HG03060 (cell line): Measurements from ENCODE around the gene CHST8.
"Not testable (repeated sequence)": the region's sequence is repeated elsewhere in the genome, so short reads cannot be mapped to it uniquely, and the experiment has no call there.

Source experiments
- ATAC-seq: cut with Tn5 transposase; IDR thresholded peaks from one replicate; pipeline ENCODE4 v1.9.1; 2021; ENCODE audit warnings: low read depth, moderate number of reproducible peaks; ENCODE audit not compliant: unreplicated experiment

Gene CHST8

DNA sequence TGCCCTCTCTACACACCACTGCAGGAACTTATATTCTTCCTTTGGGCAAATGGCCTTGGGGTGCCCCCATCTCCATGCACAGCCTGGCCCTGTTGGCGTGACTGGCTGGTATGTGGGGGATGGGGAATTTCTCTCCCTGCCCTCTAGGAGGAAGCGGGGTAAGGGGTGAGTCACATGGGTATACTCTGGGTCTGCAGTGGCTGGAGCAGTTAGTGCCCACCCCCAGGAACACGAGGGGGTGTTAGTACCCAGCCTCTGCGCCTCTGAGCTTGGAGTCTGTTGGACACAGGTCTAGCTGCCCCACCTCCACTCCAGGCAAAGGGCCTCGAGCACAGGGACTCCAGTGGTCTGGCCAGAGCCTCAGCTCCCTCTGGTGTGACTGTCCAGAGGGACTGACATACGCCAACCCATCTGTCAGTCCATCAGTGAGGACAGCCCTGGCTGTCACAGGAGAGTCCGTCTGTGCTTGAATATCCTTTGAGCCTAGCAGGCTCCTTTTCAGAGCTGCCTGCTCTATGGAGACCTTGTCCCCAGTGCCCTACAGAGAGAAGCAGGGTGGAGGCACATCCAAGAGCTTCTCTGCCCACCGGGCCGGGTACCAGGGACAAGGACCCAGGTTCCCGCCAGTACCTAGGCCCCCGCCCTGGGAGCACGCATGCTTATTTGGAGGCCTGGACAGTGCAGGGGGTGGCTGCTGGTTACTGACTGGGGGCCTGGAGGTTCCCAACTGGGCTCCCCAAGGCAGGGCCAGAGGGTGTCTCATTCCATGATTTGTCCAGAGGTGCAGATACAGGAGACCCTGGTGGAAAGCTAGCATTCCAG lies 66.6 kb downstream of the CHST8 start:
- ATAC-seq, result no peak

DNA sequence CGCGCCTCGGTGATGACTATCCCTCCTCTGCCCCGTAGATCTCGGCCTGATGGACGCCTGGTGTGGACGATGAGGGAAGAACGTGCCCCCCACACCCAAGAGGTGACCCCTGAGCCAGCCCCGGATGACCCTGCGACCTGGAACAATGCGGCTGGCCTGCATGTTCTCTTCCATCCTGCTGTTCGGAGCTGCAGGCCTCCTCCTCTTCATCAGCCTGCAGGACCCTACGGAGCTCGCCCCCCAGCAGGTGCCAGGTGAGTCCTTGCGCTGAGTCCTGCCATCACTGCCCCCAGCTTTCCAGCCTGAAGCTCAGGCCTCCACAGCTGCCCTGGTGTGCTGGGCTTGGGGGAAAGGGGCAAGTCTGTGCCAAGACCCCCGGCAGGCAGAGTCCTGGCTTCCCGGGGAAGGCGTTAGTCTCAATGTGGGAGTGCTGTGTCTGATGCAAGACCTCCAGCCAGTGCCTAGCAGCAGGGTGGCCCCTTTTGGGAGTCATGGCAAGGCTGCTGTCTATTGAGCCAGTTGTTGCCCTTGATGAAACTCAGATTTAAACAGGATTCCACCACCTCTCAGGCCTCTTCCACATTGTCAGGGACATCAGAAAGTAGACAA lies 67.5 kb downstream of the CHST8 start:
- ATAC-seq, result no peak

DNA sequence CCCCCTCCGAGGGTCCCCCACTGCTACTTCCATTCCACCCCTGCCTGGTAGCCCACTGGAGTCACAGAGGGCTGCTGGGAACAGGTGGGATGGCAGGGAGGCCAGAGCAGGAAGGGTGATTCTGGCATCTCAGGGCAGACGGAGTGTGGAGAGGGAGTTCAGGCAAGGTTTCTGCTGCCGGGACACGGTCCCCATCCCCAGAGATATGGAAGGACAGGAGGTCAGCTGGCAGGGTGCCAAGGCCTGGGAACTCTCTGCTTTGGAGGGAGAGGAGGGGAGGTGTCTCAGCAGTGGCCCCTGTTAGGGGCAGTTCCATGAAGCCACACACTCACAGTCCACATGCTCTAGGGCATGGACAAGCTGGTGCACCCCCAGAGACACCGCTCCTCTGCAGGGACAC lies 68.1 kb downstream of the CHST8 start:
- ATAC-seq, result no peak

DNA sequence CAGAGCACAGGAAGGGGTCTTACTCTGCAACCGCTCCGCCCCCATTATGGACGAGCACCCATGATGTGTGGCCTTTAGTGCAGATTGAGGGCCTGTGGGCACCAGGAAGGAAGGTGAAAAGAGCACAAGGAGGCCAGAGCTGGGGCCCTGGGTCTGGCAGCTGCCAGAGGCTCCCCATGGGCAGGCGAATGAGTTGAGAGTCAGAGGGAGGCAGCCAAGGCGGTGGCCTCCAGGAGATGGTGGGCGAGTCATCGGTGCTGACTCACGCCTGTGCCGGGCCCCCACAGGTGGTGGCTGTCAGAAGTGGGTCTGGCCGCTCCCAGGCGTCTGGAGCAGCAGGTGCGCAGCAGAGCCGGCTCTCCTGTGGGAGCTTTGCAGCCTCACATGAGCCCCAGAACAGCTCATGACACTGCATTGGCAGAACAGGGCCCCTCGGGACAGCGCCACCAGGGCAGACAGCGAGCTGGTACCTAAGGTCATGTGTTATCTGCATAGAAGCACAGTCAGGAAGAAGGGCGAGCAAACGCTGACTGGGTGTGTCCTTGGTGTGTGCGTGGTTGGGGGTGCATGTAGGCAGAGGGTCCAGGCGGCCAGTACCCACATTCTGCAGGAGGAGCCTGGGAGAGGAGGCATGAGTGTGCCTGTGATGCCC lies 68.8 kb downstream of the CHST8 start:
- no peak for ATAC-seq

DNA sequence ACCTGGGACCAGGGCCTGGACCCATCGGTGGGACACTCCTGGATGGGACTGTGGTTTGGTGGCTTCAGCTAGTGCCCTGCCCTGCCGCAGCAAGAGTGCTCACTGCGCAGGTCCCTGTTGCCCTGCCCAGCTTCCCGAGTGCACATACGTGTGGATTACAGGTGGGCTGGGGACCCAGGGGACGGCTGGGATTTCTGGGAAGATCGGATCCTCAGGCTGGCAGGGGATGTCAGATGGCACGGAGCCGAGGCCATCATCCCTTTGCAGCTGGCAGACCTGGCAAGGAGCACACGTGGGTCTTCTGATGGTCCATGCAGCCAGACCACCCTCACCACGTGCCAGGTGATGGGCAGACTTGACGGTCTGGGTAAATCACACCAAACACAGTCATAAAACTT lies 69.3 kb downstream of the CHST8 start:
- no peak for ATAC-seq

DNA sequence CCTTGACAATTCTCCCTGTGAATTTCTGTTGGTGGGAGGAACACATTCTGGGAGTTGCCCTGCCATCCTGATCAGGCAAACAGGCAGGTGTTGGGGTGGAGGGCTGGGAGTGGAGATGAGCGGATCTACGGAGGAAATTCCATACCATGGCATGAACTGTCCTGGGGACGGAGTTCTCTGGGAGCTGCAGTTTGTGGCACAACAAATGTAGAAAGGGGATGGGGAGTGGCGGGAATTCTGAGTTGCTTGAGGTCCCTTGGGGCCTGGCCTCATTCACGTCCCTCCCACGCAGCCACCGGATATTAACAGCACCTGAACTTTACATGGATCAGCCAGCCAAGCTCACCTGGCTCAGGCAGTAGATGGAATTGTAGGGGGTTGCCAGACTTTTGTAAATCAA lies 70.0 kb downstream of the CHST8 start:
- ATAC-seq, result no peak

DNA sequence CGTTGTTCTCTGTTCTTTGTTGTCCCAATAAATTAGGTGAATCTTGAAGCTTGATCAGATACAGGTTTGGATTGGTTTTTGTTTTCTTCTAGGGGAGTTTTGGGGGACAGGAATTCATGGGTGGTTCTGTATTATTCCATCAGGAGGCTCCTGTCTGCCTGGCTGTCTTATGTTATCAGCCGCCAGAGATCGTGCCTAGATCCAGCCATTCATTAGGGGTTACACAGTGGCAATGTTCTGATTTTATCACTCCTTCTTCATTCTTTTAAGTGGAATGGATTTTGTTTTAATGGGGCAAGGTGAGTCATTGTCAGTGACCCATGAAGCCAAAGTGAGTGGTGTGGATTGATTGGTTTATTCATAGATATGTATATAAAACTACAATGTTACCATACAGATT lies 71.9 kb downstream of the CHST8 start:
- ATAC-seq, result no peak

DNA sequence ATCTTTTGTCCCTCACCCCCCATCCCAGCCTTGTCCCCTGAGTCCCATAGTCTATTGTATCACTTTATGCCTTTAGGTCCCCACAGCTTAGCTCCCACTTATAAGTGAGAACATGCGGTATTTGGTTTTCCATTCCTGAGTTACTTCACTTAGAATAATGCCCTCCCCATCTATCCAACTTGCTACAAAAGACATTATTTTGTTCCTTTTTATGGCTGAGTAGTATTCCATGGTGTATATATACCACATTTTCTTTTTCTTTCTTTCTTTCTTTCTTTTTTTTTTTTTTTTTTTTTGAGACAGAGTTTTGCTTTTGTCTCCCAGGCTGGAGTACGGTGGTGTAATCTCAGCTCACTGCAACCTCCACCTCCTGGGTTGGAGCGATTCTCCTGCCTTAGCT lies 73.8 kb downstream of the CHST8 start:
- not testable (repeated sequence) for ATAC-seq

DNA sequence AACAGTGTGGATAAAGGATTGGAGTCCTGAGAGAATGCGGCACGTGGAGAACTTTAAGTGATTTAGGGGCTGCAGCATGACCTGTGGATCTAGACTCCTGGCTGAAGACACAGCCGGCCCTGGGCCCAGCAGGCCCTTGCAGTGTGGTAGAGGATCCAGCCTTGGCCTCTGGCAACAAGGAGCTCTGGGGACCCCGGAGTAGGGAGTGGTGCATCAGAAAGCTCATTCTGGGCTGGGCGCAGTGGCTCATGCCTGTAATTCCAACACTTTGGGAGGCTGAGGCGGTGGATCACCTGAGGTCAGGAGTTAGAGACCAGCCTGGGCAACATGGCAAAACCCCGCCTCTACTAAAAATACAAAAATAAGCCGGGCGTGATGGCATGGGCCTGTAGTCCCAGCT lies 76.0 kb downstream of the CHST8 start:
- ATAC-seq, result no peak

DNA sequence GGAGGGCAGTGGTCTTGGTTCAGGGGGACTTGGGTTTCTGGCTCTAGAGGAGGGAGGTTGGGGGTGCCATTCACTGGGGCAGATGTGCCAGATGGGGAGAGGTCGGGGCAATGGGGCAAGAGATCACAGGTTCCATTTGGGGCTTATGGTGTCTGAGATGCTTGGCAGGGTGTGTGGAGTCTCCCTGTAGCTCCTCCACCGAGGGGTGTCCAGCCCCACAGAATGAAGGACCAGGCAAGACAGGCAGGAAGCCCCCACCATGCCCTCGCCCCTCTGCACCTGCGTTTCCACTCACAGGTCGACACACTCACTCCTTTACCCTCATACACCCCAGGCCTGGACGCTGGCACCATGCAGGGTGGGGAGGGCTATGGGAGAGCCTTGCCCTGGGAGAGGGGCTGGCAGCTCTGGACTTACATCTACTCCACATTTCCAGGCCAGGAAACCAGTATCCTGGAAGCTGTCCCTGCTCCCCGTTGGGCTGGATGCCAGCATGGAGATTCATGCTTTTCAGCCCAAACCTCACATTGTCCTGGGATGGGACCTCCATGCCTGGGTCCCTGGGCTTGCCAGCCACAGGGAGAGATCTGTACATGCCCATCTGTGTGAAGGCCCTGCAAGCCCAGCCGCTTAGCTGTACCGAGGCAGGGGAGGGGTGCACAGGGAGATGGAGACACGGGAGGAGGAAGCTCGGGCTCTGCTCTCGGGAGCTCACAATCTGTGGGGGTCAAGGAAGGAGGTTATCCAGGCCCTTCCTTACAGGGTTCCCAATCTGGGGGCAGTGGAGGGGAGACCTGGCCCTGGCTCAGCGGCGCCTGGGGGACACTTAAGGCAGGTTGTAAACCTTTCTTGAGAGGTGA lies 77.1 kb downstream of the CHST8 start:
- ATAC-seq, result no peak

DNA sequence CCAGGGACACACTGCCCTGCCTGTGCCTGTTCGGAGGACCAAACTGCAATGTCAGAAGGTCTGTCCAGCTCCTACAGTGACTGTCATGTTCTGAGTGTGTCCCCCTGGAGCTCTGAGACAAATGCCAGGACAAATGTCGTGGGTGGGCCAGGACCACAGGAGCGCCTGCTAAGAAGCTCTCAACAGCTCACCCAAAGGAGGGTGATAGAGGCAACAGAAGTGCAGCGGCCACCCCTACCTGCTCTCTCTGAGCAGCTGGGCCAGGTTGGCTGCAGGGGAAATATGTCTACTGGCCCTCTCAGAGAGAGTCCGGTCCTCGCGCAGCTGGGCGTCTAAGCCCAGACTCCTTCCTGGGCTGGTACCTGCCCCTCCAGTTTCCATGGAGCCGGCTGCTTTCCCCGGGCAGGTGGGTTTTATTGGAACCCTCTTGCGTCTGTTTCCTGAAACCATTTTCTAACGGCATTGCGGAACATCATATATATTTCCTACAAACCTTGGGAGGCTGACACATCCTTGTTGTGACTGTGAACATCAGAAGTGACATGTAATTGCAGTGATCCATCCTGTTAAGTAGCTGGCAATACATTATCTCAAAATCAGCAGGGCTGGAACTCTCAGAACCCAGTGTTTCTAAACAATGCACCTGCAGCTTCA lies 78.1 kb downstream of the CHST8 start:
- ATAC-seq, result no peak

DNA sequence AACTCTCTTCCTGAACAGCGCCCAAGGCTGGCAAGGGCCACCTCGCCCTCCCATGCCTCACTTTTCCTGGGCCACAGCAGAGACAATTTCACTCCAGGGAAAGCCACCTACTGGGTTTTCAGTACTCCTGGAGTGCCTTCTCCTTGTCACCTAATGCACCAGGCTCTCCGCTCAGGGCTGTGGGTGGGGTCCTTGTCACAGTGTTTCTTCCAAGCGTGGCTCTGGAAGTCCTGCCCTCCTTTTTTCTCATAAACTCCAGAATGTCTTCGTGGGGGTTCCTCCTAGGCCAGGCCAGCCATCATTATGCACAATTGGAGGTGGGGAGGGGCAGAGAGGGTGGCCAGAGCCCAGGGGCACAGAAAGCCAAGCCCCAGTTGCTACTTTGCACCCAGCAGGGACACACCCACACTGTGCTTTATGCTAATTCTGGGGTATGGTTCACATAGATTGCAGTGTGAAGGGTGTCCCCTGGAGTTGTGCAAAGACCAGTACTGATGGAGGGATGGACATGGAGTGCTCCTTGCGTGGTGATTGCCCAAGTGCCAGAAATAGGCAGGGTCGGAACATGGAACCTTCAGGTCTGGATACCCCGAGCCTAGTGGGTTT lies 78.8 kb downstream of the CHST8 start:
- ATAC-seq, result no peak

DNA sequence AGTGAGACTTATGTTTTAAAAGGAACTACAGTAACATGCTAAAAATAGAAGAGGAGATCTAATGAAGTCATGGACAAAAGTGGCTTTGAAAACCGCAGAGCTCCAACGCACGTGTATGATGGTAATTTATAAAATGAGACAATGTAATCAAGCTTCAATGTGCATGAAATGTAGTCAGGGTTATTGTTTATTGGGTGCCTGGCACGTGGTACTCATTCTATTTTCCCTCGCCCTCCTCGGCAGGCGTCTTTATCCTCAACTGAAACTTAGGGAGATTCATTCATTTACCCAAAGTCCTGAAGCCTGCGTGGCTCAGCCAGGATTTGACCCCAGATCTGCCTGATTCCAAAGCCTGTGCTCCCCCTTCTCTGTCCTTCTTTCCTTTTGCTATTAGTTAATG lies 79.8 kb downstream of the CHST8 start:
- no peak for ATAC-seq

DNA sequence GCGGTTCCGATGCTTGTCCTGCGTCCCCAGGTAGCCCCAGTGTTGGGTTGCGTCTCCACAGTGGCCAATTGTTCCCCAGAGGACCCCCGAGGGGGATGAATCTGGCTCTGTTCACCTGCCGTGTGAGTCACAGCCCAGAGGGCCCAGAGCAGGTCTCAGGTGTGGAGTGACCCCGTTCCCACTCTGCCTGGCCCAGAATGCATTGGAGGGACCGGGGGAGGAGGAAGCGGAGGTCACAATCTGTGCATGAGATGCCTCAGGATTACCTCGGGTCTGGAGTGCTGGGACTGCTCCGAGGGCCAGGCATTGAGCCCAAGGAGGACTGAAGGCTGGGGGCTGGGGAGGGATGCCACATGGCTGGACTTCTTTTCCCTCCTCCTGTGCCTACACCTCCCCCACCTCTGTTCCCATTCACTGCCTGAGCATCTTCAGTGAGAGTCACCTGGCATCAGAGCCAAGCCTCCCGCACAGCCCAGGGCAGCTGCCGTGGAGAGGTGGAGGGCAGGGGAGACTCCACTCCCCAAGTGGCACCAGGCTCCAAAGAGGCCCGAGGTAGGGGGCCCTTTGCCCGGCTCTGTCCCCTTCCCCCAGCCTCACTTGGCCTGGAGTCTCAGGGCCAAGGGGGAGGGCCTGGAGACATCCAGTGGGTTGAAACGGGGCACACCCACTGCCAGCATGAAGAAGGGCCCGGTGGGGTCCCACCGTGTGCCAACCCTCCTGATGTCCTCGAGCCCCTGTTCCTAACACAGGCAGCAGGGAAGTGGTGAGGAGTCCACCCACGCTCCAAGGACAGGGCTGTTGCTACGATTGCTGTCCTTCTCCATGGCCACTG lies 81.1 kb downstream of the CHST8 start:
- no peak for ATAC-seq

DNA sequence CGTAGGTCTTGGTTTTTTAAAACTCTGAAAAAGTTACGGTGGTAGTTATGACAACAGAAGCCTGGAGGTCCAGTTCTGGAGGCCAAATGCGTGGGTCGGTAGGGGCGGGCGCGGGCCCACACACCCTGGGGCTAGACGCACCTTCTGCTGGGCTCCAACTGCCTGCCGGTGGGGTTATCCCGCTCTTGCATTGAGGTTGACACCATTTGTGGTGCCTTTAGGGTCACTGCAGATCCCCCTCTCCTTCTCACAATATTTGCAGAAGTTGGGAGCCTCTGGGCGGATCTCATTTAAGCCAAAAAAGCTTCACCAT lies 81.6 kb downstream of the CHST8 start:
- ATAC-seq, result no peak

DNA sequence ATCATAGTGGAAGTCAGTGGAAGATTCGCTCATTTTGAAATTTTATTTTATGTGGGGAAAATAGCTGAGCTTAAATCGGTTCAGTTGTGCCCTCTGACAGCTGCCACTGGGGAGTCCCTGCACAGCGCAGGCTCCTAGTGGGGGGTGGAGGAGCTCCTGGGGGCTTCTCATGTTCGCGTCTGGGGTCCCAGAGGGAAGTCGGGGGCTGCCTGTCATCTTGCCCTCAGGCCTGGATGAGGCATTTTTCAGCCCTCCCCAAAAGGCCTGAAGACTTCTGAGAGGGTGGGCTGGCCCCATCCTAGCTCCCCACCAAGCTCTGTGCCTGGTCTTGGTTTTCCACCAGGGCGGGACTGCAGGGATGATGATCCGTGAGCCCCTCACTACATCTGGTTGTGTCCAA lies 82.1 kb downstream of the CHST8 start:
- no peak for ATAC-seq

DNA sequence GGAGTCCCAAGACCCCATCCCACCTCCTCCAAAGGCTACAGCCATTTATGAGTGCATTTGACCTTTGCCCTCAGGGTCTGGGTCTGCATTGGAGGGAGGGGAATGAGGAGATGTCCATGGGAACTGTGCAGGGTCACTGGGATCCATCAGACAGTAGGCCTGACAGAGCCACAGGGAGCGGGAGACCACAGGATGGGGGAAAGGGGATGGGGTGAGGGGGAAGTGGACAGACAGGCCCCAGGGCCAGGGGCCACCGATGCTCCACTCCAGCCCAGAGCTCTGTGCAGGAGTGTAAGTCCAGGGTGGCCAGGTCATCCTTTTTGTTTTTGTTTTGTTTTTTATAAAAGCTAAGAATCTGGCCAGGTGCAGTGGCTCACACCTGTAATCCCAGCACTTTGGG lies 82.5 kb downstream of the CHST8 start:
- ATAC-seq, result no peak

DNA sequence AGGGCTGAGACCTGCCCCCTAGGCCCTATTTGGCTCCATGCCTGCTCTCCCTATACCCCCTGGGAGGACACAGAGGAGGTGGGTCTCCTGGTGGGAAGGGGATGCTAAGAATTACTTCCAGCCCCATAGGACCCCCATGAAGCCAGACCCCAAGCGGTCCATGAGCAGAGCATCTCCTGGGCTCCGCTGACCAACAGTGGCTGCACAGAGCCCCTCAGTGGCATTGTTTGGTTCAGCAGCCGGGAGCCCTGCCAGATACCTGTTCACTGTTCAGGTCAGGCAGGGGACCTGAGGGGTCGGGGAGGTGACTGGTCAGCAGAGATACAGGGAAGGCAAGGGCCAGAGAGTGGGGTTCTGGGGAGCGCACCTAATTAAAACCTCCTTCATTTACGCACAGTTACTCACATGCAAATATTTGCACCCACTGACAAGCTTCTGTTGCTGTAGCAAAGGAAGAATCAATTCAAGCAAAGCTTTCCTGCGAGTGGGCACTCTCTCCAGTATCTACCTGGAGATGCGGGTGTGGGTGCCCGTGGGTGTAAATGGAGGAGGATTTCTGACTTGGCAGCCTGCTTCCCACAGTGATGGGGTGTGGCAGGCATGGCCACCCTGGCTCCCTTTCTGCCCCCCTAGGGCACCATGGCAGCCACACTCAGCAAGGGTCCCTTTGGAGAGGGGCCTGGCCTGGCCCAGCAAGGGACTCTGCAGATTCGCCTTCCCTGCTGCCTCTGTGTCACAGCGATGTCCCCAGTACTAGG lies 83.5 kb downstream of the CHST8 start:
- ATAC-seq, result no peak

DNA sequence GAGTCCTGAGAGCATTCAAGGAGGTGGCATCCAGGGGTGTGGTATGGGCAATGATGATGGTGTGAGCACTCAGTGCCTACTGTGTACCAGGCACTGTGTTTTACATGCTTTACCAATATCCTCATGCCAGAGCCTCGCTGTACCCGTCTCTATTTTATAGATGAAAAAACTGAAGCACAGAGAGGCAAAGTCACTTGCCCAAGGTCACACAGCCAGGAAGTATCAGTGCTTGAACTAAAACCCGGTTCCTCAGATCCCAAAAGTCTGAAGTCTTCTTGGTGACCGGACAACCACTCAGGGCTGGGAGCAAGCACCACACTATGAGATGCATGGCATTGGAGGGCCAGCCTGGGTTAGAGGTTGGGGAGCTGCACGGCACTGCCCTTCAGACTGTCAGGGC lies 84.1 kb downstream of the CHST8 start:
- no peak for ATAC-seq
